ENCODE data around the gene PTPDC1.
"Not testable (repeated sequence)": the region's sequence is repeated elsewhere in the genome, so short reads cannot be mapped to it uniquely, and the experiment has no call there.

PTPDC1 gene

DNA sequence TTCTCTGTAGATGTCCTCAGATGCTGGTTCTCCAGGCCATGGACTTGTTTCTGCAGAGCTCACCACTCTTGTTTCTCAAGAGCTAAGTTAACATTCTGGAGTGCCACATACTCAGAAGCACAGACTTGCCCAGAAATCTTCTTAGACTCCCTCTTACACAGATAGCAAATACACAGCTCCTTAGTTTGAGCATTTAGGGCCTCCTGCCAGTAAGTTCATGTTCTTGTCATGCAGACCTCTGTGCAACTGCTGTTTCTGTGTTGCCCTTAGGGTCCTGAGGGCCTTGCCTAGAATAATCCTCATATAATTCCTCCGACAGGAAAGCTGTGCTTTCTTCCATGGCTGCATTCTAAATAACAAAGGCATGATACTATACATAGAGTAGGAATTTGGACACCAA lies 1.3 kb upstream of the PTPDC1 start:
- DNase-seq (ENCODE audit: low read depth) = no peak
- no peak overlapping the region for H3K4me3 ChIP-seq (ENCODE audit: low read depth, low read length)
- TF ChIP-seq MYC (IDR thresholded peaks at IDR 0.05; ENCODE audit: low read depth, low read length) (no peak), POLR2A (IDR thresholded peaks at IDR 0.05; ENCODE audit: extremely low read depth, insufficient read length) (no peak)
- TF ChIP-seq, protein P1, sequence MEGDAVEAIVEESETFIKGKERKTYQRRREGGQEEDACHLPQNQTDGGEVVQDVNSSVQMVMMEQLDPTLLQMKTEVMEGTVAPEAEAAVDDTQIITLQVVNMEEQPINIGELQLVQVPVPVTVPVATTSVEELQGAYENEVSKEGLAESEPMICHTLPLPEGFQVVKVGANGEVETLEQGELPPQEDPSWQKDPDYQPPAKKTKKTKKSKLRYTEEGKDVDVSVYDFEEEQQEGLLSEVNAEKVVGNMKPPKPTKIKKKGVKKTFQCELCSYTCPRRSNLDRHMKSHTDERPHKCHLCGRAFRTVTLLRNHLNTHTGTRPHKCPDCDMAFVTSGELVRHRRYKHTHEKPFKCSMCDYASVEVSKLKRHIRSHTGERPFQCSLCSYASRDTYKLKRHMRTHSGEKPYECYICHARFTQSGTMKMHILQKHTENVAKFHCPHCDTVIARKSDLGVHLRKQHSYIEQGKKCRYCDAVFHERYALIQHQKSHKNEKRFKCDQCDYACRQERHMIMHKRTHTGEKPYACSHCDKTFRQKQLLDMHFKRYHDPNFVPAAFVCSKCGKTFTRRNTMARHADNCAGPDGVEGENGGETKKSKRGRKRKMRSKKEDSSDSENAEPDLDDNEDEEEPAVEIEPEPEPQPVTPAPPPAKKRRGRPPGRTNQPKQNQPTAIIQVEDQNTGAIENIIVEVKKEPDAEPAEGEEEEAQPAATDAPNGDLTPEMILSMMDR (IDR thresholded peaks at IDR 0.05; ENCODE audit: low read depth, low read length) = no peak
- TF ChIP-seq, protein P2, sequence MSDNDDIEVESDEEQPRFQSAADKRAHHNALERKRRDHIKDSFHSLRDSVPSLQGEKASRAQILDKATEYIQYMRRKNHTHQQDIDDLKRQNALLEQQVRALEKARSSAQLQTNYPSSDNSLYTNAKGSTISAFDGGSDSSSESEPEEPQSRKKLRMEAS (IDR thresholded peaks at IDR 0.05; ENCODE audit: low read depth, low read length) = no peak

DNA sequence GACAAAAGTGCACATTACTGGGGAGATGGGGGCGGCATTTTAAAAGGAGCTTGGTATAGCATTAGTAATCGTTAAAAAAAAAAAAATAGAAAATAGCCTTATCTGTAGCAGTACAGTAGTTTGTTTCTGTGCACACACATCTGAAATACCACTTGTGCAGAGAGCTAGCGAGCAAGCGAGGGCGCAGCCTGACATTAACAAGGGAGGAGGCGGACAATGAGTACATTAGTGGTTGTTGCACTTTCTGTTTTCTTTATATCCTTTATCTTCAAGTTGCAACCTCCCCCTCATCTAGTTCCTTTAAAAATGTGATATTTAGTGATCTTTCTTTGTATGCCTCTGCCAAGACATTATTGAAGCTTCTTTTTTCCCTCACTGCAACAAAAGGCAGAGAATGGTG lies 880 bp upstream of the PTPDC1 start:
- no peak for DNase-seq (ENCODE audit: low read depth)
- no peak overlapping the region for H3K4me3 ChIP-seq (ENCODE audit: low read depth, low read length)
- TF ChIP-seq MYC (IDR thresholded peaks at IDR 0.05; ENCODE audit: low read depth, low read length) (no peak), POLR2A (IDR thresholded peaks at IDR 0.05; ENCODE audit: extremely low read depth, insufficient read length) (no peak)
- TF ChIP-seq, protein P1 (IDR thresholded peaks at IDR 0.05; ENCODE audit: low read depth, low read length) = no peak

DNA sequence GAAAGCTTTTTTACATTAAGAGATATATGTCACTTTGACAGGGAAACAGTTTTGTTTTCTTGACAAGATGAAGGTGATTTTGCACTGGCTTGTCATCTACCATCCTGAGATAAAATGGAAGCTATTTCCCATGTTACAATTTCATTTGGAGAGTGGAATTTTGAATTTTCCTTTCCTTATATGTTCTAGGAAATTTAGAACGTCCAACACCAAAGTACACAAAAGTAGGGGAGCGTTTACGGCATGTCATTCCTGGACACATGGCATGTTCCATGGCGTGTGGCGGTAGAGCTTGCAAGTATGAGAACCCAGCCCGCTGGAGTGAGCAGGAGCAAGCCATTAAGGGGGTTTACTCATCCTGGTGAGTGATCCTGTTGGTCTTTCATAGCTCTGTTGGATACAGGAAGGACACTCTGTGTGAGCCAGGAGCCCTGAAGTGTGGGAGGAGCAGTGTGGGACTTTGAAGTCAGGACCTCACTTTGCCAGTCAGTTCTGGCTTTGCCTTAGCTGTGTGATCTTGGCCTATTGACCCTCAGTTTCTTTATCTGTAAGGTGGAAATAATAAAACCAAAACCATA lies 887 bp downstream of the PTPDC1 start:
- no peak for DNase-seq (ENCODE audit: low read depth)
- TF ChIP-seq POLR2A (IDR thresholded peaks at IDR 0.05; ENCODE audit: extremely low read depth, insufficient read length) = no peak
- TF ChIP-seq, protein P2 (IDR thresholded peaks at IDR 0.05; ENCODE audit: low read depth, low read length) = no peak
- no peak for TF ChIP-seq MYC (IDR thresholded peaks at IDR 0.05; ENCODE audit: low read depth, low read length)
- TF ChIP-seq, protein P1 (IDR thresholded peaks at IDR 0.05; ENCODE audit: low read depth, low read length) = no peak

DNA sequence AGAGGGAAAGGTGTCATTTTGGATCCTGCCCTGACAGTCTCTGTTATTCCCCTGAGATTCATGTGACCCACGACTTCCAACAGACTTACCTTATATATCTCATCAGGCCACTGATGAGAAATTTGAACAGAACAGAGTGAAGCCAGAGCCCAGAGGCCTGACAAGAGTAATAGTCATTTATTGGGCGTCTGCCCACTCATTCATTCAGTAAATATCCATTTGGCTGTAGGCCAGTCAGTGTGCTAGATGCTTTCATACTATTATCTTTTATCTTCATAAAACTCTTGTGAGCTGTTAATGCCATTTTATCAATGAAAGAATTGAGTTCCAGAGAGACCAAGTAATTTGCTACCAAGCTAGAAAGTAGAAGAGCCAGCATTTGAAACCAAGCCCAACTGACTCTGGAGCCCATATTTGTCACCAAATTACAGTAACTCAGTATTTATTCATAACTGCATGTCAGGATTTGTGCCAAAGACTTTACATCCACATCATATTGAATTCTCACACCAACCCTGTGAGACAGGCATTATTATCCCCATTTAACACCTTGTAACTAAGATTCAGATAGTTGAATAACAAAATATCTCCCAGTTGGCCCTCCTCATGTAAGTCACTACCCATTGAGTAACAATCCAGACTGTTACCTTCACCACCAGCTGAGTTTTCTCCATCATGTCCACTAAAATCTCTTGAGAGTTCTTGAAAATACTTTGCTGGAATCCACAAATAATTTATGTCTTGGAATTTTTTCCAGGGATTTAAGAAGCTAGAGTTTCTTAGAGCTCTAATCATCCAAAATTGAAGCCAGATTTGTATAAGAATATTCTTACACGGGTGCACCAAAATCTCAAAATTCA lies 2.5 kb downstream of the PTPDC1 start:
- no peak for DNase-seq (ENCODE audit: low read depth)
- H3K4me3 ChIP-seq (ENCODE audit: low read depth, low read length) = no peak overlapping the region
- TF ChIP-seq POLR2A (IDR thresholded peaks at IDR 0.05; ENCODE audit: extremely low read depth, insufficient read length) (no peak), MYC (IDR thresholded peaks at IDR 0.05; ENCODE audit: low read depth, low read length) (no peak)
- TF ChIP-seq, protein P1 (IDR thresholded peaks at IDR 0.05; ENCODE audit: low read depth, low read length) = no peak
- TF ChIP-seq, protein P2 (IDR thresholded peaks at IDR 0.05; ENCODE audit: low read depth, low read length) = no peak

More for the DNA sequence above, 887 bp downstream of the PTPDC1 start:
- no peak overlapping the region for H3K4me3 ChIP-seq (ENCODE audit: low read depth, low read length)

DNA sequence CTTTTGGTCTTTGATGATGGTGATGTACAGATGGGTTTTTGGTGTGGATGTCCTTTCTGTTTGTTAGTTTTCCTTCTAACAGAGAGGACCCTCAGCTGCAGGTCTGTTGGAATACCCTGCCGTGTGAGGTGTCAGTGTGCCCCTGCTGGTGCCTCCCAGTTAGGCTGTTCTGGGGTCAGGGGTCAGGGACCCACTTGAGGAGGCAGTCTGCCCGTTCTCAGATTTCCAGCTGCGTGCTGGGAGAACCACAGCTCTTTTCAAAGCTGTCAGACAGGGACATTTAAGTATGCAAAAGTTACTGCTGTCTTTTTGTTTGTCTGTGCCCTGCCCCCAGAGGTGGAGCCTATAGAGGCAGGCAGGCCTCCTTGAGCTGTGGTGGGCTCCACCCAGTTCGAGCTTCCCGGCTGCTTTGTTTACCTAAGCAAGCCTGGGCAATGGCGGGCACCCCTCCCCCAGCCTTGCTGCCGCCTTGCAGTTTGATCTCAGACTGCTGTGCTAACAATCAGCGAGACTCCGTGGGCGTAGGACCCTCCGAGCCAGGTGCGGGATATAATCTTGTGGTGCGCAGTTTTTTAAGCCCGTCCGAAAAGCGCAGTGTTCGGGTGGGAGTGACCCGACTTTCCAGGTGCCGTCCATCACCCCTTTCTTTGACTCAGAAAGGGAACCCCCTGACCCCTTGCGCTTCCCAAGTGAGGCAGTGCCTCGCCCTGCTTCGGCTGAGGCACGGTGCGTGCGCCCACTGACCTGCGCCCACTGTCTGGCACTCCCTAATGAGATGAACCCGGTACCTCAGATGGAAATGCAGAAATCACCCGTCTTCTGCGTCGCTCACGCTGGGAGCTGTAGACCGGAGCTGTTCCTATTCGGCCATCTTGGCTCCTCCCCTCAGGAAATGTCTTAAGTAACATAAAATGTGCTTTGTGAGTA lies 10.2 kb downstream of the PTPDC1 start:
- not testable (repeated sequence) for DNase-seq (ENCODE audit: low read depth); H3K4me3 ChIP-seq (ENCODE audit: low read depth, low read length)
